MM.1S (cell line): ENCODE results near the gene KIR2DL3.
"Not testable (repeated sequence)": the region's sequence is repeated elsewhere in the genome, so short reads cannot be mapped to it uniquely, and the experiment has no call there.

ENCODE experiments used
- EZH2phosphoT487 ChIP-seq: fragments of 300-600 bp; sonication (generic); IDR thresholded peaks from 2 replicates; pipeline ENCODE4 v1.6.1; 2018; ENCODE audit warnings: antibody characterized with exemption, low read length
- TF ChIP-seq, protein P1 (sequence below): fragments of 300-600 bp; sonication (generic); IDR thresholded peaks from 2 replicates; pipeline ENCODE4 v1.5.1; 2016; ENCODE audit warnings: antibody characterized with exemption, low read length, mixed read lengths

GRCh38 chr19:54777851-54778250 lies 39.5 kb downstream of the KIR2DL3 start:
- TF ChIP-seq, protein P1, sequence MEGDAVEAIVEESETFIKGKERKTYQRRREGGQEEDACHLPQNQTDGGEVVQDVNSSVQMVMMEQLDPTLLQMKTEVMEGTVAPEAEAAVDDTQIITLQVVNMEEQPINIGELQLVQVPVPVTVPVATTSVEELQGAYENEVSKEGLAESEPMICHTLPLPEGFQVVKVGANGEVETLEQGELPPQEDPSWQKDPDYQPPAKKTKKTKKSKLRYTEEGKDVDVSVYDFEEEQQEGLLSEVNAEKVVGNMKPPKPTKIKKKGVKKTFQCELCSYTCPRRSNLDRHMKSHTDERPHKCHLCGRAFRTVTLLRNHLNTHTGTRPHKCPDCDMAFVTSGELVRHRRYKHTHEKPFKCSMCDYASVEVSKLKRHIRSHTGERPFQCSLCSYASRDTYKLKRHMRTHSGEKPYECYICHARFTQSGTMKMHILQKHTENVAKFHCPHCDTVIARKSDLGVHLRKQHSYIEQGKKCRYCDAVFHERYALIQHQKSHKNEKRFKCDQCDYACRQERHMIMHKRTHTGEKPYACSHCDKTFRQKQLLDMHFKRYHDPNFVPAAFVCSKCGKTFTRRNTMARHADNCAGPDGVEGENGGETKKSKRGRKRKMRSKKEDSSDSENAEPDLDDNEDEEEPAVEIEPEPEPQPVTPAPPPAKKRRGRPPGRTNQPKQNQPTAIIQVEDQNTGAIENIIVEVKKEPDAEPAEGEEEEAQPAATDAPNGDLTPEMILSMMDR: not testable (repeated sequence)
- TF ChIP-seq EZH2phosphoT487: not testable (repeated sequence)
